NB4 (cell line): ENCODE data around the gene CHRNA1.

ENCODE experiments used
- DNase-seq: peaks from one replicate; pipeline ENCODE4 v3.0.0; 2010; ENCODE audit warnings: low read depth
- H3K4me3 ChIP-seq: one replicate; pipeline ENCODE4 v1.5.1; 2011; ENCODE audit warnings: mild to moderate bottlenecking, low read depth, low read length, moderate library complexity
- MAX ChIP-seq: IDR thresholded peaks from 2 replicates; pipeline ENCODE4 v1.6.1; 2011; ENCODE audit warnings: low read depth, low read length
- MYC ChIP-seq: IDR thresholded peaks from 2 replicates; pipeline ENCODE4 v1.6.1; 2011; ENCODE audit warnings: low read depth, low read length
- POLR2A ChIP-seq: IDR thresholded peaks from 2 replicates; pipeline ENCODE4 v1.6.1; 2011; ENCODE audit warnings: mild to moderate bottlenecking; ENCODE audit not compliant: insufficient read length; ENCODE audit errors: extremely low read depth
- TF ChIP-seq, protein P1 (sequence below): IDR thresholded peaks from one replicate; pipeline ENCODE4 v1.5.1; 2012; ENCODE audit warnings: low read depth, low read length

Gene CHRNA1

DNA sequence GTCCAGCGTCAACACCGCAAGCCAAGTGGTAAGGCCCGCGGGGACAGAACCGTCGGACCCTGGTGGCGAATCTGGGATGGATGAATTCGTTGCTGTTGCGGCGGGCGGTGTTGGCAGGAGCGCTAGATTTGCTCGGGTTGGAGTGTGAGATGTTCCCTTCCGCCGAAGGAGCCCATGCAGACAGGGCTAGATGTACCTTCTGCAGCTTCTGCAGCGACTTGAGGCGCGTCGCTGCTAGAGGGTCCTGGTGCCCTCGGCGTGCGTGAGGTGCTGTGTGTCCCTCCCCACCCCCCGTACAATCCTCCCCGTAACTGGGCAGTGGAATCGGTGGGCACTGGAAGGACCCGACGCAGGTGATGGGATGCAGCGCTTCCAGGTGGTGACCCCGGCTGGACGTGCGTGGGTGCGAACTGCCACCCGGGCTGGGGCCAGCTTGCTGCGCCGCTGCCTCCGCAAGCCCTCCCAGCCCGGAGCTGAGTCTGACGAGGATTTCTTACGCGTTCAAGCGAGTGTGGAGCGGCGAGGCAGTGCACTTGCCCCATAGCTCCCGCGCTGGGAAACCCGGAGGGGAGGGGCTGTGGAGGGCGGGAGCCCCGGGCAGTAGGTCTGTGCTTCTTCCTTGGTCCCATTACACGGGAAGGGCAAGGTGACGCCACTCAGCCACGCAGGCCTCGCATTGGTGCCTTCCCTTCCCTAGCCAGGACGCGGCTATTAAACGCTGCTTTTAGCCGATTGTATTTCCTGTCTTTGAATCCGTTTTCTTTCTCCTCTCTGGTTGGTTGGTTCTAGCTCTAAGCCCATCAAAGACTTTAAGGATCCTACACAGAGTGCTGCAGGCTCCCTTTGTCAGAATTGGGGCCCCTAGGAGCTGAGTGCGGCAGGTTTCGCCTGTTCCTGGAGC, 34.2 kb downstream of the CHRNA1 start:
- DNase-seq: no peak
- H3K4me3 ChIP-seq: no peak overlapping the region
- TF ChIP-seq POLR2A (no peak), MYC (no peak), MAX (no peak)
- TF ChIP-seq, protein P1, sequence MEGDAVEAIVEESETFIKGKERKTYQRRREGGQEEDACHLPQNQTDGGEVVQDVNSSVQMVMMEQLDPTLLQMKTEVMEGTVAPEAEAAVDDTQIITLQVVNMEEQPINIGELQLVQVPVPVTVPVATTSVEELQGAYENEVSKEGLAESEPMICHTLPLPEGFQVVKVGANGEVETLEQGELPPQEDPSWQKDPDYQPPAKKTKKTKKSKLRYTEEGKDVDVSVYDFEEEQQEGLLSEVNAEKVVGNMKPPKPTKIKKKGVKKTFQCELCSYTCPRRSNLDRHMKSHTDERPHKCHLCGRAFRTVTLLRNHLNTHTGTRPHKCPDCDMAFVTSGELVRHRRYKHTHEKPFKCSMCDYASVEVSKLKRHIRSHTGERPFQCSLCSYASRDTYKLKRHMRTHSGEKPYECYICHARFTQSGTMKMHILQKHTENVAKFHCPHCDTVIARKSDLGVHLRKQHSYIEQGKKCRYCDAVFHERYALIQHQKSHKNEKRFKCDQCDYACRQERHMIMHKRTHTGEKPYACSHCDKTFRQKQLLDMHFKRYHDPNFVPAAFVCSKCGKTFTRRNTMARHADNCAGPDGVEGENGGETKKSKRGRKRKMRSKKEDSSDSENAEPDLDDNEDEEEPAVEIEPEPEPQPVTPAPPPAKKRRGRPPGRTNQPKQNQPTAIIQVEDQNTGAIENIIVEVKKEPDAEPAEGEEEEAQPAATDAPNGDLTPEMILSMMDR: no peak

GRCh38 chr2:174728096-174728495, 36.2 kb downstream of the CHRNA1 start:
- no peak for DNase-seq
- TF ChIP-seq MYC: no peak
- no peak for TF ChIP-seq MAX
- TF ChIP-seq, protein P1: no peak
- no peak for TF ChIP-seq POLR2A
- no peak overlapping the region for H3K4me3 ChIP-seq

GRCh38 chr2:174726212-174726611, 38.1 kb downstream of the CHRNA1 start:
- no peak overlapping the region for H3K4me3 ChIP-seq
- TF ChIP-seq POLR2A: no peak
- no peak for TF ChIP-seq MYC
- no peak for TF ChIP-seq MAX
- TF ChIP-seq, protein P1: no peak
- DNase-seq: no peak

DNA sequence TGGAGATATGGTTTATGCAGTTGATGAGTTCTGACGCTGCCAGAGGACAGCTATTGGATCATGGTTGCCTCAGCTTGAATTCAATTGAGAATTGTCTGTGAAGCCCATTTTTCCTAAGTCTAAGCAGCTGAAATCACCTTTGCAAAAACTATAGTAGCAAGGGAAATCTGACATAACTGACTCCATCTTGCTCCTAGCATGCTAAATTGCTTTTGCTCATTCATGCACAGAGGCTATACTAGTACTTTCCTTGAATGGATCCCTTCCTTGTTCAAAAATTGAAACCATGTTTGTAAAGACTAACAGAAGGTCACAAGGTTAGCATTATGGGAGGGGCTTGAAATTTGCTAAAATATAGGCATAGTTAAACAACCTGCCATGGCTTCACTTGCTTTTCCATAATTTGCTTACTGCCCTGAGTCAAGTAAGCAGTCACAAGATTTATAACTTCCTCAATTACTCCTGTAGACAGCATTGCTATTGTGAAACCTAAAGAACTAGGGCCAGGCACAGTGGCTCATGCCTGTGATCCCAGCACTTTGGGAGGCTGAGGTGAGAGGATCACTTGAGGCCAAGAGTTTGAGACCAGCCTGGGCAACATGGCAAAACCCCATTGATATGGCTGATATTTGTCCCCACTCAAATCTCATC, 41.2 kb downstream of the CHRNA1 start:
- TF ChIP-seq MAX: no peak
- TF ChIP-seq, protein P1: no peak
- TF ChIP-seq POLR2A: no peak
- TF ChIP-seq MYC: no peak
- no peak overlapping the region for H3K4me3 ChIP-seq
- DNase-seq: peak; percentile 56

GRCh38 chr2:174719016-174719415, 45.3 kb downstream of the CHRNA1 start:
- H3K4me3 ChIP-seq: no peak overlapping the region
- TF ChIP-seq MYC (no peak), MAX (no peak), POLR2A (no peak)
- TF ChIP-seq, protein P1: no peak
- no peak for DNase-seq
